ENCODE data around the gene GPR108. TPM values are rescaled to one million over a fixed set of nuclear protein-coding genes. Genes with fewer than 3 reads are reported as not detected.

The GPR108 gene
- total RNA-seq, 2 experiments from 2014 or later, result 56.0 to 62.9 TPM

DNA sequence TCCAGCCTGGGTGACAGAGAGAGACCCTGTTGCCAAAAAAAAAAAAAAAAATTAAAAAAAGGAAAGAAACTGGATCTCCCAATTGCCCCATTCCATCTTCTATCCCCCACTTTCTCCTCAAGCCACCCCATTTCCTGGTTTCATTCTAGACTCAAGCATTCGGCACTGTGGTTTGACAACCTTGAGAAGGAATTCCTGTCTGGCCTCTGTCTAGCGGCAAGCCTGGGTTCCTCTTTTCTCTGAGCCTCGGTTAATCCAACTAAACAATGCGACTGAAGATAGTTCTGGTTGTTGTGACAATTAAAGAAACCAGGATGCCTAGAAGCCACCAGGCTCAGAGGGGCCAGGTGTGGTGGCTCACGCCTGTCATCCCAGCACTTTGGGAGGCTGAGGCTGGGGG, 13.6 kb downstream of the GPR108 start:
- peaks cover 21% of the 10 kb centered on the region for H3K4me1 Mint-ChIP-seq
- no peak overlapping the region for H3K4me3 Mint-ChIP-seq
- DNase-seq, result no peak
- H3K36me3 Mint-ChIP-seq, result no peaks in the 10 kb centered on the region
- H3K27me3 Mint-ChIP-seq, result peaks cover 3% of the 10 kb centered on the region
- no peak overlapping the region for H3K27ac Mint-ChIP-seq
- no peaks in the 10 kb centered on the region for H3K9me3 Mint-ChIP-seq

GRCh38 chr19:6723108-6723618, 14.2 kb downstream of the GPR108 start:
- Mint-ChIP-seq H3K4me3 (no peak overlapping the region), H3K9me3 (no peaks in the 10 kb centered on the region), H3K27me3 (peaks cover 3% of the 10 kb centered on the region), H3K27ac (no peak overlapping the region), H3K36me3 (no peaks in the 10 kb centered on the region), H3K4me1 (peaks cover 21% of the 10 kb centered on the region)
- DNase-seq, result no peak

DNA sequence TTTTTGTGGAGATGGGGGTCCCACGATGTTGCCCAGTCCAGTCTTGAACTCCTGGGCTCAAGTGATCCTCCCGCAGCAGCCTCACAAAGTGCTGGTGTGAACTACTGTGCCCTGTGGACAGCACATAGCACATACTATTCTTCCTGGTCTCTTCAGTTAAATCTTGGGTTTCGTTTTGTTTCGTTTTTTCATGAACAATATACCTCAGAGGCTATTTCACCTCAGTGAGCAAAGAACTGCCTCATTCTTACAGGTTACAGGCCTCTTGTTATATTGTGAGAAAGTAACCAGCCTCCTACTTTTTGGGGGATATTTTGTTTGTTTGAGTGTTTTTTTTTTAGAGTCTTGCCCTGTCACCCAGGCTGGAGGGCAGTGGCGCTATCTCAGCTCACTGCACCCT, 15.6 kb downstream of the GPR108 start:
- H3K36me3 Mint-ChIP-seq, result no peaks in the 10 kb centered on the region

DNA sequence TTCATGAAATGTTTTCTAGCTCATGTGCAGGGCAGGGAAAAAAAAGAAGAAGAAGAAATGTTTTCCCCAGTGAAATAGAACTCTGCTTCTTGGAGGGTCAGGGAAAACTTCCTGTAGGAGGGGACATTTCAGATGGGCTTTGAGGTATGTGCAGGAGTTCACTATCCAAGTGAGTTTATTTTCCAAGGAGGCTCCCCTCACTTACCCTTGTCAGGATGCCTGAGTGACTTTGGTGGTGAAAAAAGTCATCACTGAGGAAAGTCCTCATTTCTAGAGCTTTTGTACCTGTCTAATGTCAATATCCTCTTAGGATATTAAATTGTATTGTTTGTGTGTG, 16.3 kb downstream of the GPR108 start:
- Mint-ChIP-seq H3K4me1 (peaks cover 21% of the 10 kb centered on the region), H3K4me3 (no peak overlapping the region), H3K27me3 (peaks cover 3% of the 10 kb centered on the region), H3K9me3 (no peaks in the 10 kb centered on the region), H3K36me3 (no peaks in the 10 kb centered on the region), H3K27ac (no peak overlapping the region)
- no peak for DNase-seq

More for the DNA sequence above, 15.6 kb downstream of the GPR108 start:
- Mint-ChIP-seq H3K4me3 (no peak overlapping the region), H3K27me3 (peaks cover 3% of the 10 kb centered on the region), H3K27ac (no peak overlapping the region), H3K4me1 (peaks cover 21% of the 10 kb centered on the region), H3K9me3 (no peaks in the 10 kb centered on the region)
- DNase-seq, result no peak

DNA sequence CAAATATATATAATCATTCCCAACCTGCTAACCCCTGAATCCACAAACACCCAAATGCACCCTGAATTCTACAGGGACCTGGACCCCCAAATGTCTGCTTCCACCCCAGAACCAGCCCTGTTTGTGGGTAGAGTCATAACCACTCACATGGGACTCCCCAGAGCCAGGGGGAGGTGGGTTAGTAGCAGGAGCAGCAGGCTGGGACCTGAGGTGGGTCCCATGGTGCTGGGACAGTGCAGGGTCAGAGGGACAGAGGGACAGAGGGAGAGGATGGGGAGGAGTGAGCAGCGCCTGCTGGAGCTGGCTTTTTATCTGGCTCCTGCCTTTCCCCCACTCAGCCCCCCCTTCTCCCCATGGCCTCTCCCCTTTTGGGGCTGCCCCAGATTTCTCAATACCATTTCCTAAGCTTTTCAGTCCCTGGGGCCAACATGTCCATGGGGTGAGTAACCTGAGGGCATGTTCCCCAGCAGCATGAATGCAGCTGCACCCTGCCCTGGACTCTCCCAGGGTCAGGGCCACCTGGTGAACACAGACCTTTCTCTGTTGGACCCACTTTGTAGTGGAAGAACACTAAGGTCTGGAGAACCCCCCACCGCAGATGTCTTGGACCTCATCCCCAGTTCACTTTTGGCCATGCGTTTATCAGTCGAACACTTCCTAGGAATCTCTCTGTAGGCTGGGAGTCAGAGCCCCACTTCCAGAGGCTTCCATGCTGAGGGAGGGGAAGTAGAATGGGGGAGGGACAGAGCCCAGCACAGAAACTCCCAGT, 16.8 kb downstream of the GPR108 start, which contains the start of gene C3:
C3 (minus strand) TSS at position 282 of the 769 bp plus-strand sequence; CDS start at position 221, 61 bp downstream.
- Mint-ChIP-seq H3K4me1 (peaks cover 21% of the 10 kb centered on the region), H3K36me3 (no peaks in the 10 kb centered on the region), H3K27me3 (peaks cover 3% of the 10 kb centered on the region), H3K4me3 (no peak within 1 kb of the TSS), H3K9me3 (no peaks in the 10 kb centered on the region), H3K27ac (peak within 1 kb of the TSS; percentile 32)
- DNase-seq, result no peak

- no peaks in the 10 kb centered on the region for H3K9me3 Mint-ChIP-seq
- peaks cover 19% of the 10 kb centered on the region for H3K4me1 Mint-ChIP-seq
- peak overlapping the region; percentile 32 for H3K27ac Mint-ChIP-seq
- no peak for DNase-seq
- H3K27me3 Mint-ChIP-seq, result peaks cover 3% of the 10 kb centered on the region
- H3K36me3 Mint-ChIP-seq, result no peaks in the 10 kb centered on the region
- H3K4me3 Mint-ChIP-seq, result no peak overlapping the region
Observed at GRCh38 chr19:6719992-6720368, 17.4 kb downstream of the GPR108 start.

DNA sequence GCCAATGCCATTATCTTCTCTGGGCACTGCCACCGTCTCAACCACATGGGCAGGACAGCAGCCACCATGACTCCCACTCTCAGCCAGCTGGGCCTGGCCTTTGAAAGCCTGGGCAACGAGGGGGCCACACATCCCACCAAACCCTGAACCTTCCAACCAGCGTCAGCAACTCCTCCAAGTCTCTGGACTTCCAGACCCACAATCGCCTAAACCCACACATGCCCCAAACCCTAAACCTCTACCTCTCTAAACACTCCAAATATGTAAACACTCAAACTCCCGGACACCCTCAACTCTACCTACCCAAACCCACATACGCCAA, 17.9 kb downstream of the GPR108 start:
- H3K9me3 Mint-ChIP-seq, result no peaks in the 10 kb centered on the region
- no peak overlapping the region for H3K27ac Mint-ChIP-seq
- H3K4me1 Mint-ChIP-seq, result peaks cover 17% of the 10 kb centered on the region
- peaks cover 3% of the 10 kb centered on the region for H3K27me3 Mint-ChIP-seq
- DNase-seq, result no peak
- H3K4me3 Mint-ChIP-seq, result no peak overlapping the region
- H3K36me3 Mint-ChIP-seq, result no peaks in the 10 kb centered on the region

DNA sequence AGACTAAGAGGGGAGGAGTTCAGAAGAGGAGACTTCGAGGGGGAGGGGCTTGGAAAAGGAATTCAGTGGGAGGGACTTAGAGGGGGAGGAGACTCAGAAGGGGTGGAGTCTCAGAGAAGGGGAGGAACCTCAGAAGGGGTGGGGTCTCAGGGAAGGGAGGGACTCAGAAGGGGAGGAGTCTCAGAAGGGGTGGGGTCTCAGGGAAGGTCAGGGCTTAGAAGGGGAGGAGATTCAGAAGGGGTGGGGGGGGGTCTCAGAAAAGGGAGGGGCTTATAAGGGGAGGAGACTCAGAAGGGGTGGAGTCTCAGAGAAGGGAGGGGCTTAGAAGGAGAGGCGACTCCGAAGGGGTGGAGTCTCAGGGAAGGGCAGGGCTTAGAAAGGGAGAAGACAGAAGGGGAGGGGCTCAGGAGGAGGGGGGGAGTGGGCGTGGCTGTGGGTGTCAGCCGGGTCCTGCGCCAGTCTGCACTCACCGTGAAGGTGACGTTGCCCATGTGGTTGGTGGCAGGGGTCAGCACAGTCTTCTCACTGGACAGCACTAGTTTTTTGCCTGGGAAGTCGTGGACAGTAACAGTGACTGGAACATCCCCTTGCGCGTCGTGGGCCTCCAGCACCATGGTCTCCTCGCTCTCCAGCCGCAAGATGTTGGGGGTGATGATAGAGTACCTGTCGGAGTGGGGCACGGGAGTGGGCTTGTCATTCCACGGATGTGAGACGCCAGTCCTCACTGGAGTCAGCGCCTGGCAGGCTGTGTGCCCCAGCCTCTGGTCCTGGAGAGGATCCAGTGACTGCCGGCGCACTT, 18.4 kb downstream of the GPR108 start:
- no peaks in the 10 kb centered on the region for H3K9me3 Mint-ChIP-seq
- no peaks in the 10 kb centered on the region for H3K36me3 Mint-ChIP-seq
- H3K4me3 Mint-ChIP-seq, result no peak overlapping the region
- no peak overlapping the region for H3K27ac Mint-ChIP-seq
- peaks cover 17% of the 10 kb centered on the region for H3K4me1 Mint-ChIP-seq
- H3K27me3 Mint-ChIP-seq, result peaks cover 3% of the 10 kb centered on the region
- DNase-seq, result no peak

DNA sequence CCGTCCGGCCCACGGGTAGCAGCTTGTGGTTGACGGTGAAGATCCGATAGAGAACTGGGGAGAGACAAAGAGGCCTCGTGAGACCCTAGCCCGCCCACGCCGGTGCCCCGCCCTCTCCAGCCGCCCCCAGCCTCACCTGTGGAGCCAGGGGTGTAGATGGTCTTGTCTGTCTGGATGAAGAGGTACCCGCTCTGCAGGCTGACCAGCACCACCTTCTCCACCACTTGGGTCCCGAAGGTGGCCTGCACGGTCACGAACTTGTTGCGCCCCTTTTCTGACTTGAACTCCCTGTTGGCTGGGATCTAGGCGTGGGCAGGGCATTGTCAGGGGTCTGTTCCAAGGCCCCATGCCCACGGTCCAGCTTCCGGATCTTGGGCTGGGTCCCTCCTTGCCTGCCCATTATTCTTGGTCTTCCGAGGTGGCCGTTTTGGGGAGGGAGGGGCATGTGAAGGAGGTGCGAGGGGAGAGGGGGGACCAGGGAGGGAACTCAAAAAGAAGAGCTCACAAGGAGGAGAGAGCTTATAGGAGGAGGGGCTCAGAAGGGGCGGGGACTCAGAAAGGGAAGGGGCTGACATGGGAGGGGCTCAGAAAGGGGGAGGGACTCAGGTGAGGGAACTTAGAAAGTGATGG, 19.2 kb downstream of the GPR108 start:
- peaks cover 3% of the 10 kb centered on the region for H3K27me3 Mint-ChIP-seq
- H3K4me3 Mint-ChIP-seq, result no peak overlapping the region
- no peaks in the 10 kb centered on the region for H3K9me3 Mint-ChIP-seq
- no peak for DNase-seq
- H3K36me3 Mint-ChIP-seq, result no peaks in the 10 kb centered on the region
- peaks cover 15% of the 10 kb centered on the region for H3K4me1 Mint-ChIP-seq
- H3K27ac Mint-ChIP-seq, result no peak overlapping the region

GRCh38 chr19:6717441-6717971, 19.9 kb downstream of the GPR108 start:
- no peak overlapping the region for H3K4me3 Mint-ChIP-seq
- DNase-seq, result no peak
- H3K27ac Mint-ChIP-seq, result peak overlapping the region; percentile 0
- H3K36me3 Mint-ChIP-seq, result no peaks in the 10 kb centered on the region
- H3K9me3 Mint-ChIP-seq, result no peaks in the 10 kb centered on the region
- peaks cover 3% of the 10 kb centered on the region for H3K27me3 Mint-ChIP-seq
- peaks cover 12% of the 10 kb centered on the region for H3K4me1 Mint-ChIP-seq

DNA sequence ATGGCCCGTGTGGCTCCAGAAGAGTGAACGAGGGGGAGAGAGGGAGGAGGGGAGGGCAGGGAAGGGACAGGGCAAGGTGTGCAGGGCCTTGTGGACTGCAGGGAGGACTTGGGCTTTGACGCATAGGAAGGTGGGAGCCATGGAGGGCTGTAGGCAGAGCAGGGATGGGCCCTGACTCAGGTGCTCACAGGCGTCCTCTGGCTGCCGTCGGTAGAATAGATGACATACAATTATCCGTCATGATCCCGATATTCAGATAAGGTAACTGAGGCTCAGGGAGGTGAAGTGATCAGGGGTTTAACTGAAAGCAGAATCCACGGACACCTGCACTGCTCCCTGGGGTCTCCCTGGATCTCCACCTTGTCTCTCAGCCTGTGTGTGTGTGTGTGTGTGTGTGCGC, 20.3 kb downstream of the GPR108 start:
- Mint-ChIP-seq H3K36me3 (no peaks in the 10 kb centered on the region), H3K27me3 (peaks cover 3% of the 10 kb centered on the region), H3K4me3 (no peak overlapping the region), H3K4me1 (peaks cover 10% of the 10 kb centered on the region), H3K9me3 (no peaks in the 10 kb centered on the region), H3K27ac (peak overlapping the region; percentile 0)
- no peak for DNase-seq

DNA sequence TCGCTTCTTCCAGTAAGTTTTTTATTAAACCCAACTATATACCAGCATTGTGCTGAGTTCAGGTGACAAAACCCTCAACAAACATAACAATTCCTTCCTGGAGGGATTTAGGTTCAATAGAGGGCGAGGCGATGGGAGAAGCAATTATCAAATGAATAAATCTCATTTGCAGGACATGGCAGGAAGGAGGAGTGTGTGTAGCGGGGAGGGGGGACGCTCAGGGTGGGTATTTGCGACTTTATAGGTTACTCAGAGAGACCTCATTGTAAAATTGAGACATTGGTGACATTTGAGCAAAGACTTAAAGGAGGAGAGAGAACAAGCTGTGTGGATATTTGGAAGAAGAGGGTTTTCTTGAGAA, 20.8 kb downstream of the GPR108 start:
- no peak for DNase-seq
- Mint-ChIP-seq H3K27ac (no peak overlapping the region), H3K4me1 (peaks cover 10% of the 10 kb centered on the region), H3K4me3 (no peak overlapping the region), H3K27me3 (peaks cover 6% of the 10 kb centered on the region), H3K36me3 (no peaks in the 10 kb centered on the region), H3K9me3 (no peaks in the 10 kb centered on the region)

DNA sequence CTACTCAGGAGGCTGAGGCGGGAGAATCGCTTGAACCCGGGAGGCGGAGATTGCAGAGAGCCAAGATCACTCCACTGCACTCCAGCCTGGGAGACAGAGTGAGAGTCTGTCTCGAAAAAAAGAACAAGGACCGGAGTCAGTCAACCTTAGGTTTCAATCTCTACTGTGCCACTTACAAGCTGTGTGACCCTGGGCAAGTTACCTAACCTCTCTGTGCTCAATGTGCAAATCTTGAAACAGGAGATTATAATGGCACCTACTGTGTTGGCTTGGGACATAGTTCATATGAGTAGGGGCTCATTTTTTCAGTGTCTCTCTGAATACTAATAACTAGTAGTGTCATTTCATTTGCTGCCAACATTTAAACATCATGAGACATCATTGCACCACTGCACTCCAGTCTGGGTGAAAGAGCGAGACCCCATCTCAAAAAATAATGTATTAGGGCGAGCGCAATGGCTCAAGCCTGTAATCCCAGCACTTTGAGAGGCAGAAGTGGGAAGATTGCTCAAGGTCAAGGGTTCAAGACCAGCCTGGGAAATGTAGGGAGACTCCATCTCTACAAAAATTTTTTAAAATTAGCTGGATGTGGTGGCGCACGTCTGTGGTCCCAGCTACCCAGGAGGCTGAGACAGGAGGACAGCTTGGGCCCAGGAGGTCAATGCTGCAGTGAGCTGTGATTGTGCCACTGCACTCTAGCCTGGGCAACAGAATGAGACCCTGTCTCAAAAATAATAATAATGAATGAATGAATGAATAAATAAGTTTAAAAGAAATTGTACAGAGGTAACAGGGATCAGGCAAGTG, 22.4 kb downstream of the GPR108 start:
- Mint-ChIP-seq H3K4me1 (peaks cover 8% of the 10 kb centered on the region), H3K36me3 (no peaks in the 10 kb centered on the region), H3K27ac (no peak overlapping the region), H3K4me3 (no peak overlapping the region), H3K9me3 (no peaks in the 10 kb centered on the region), H3K27me3 (peaks cover 21% of the 10 kb centered on the region)
- no peak for DNase-seq

DNA sequence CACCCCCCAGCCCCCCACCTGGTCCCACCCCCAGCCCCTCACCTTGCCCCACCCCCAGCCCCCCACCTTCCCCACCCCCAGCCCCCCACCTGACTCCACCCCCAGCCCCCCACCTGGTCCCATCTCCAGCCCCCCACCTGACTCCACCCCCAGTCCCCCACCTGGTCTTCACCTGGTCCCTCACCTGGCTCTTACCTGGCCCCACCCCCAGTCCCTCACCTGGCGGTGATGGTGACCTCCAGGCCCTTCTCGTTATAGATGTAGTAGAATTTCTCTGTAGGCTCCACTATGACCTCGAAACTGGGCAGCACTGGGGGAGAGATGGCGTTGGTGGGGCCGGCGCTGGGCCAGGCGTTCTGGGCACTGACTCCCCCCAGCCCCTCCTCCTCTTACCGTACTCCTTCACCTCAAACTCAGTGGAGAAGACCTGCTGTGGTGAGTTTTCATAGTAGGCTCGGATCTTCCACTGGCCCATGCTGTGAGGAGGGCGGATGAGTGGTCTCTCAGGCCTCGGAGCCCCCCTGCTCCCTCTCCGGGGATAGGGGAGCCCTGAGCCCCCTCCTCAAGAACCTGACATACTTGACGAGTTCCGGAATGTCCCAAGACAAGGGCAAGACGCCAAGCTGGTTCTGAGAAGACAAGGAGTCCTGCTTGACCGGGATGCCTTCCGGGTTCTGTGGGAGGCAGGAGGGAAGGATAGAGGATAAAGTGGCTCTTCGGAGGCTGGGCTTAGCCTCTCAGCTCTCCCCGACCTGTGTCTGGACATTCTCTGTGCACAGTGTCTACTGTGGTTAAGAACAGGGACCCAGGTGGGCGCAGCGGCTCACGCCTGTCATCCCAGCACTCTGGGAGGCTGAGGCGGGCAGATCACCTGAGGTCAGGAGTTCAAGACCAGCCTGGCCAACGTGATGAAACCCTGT, 23.3 kb downstream of the GPR108 start:
- H3K4me3 Mint-ChIP-seq, result no peak overlapping the region
- H3K27me3 Mint-ChIP-seq, result peaks cover 28% of the 10 kb centered on the region
- peaks cover 8% of the 10 kb centered on the region for H3K4me1 Mint-ChIP-seq
- DNase-seq, result no peak
- H3K36me3 Mint-ChIP-seq, result no peaks in the 10 kb centered on the region
- H3K27ac Mint-ChIP-seq, result no peak overlapping the region
- no peaks in the 10 kb centered on the region for H3K9me3 Mint-ChIP-seq

All from activated naive CD8-positive, alpha-beta T cell treated with anti-CD3 and anti-CD28 coated beads for 36 hours (primary cell).